ENCODE data around the gene PRR7.
A peak's percentile ranks its signal among the peaks of the same experiment; 100 is the strongest.
"Not testable (repeated sequence)": the region's sequence is repeated elsewhere in the genome, so short reads cannot be mapped to it uniquely, and the experiment has no call there.

Gene PRR7, protein sequence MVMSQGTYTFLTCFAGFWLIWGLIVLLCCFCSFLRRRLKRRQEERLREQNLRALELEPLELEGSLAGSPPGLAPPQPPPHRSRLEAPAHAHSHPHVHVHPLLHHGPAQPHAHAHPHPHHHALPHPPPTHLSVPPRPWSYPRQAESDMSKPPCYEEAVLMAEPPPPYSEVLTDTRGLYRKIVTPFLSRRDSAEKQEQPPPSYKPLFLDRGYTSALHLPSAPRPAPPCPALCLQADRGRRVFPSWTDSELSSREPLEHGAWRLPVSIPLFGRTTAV
- 10.4 to 41.0 (median 20.9) reads per million in 4 donors for total RNA-seq

DNA sequence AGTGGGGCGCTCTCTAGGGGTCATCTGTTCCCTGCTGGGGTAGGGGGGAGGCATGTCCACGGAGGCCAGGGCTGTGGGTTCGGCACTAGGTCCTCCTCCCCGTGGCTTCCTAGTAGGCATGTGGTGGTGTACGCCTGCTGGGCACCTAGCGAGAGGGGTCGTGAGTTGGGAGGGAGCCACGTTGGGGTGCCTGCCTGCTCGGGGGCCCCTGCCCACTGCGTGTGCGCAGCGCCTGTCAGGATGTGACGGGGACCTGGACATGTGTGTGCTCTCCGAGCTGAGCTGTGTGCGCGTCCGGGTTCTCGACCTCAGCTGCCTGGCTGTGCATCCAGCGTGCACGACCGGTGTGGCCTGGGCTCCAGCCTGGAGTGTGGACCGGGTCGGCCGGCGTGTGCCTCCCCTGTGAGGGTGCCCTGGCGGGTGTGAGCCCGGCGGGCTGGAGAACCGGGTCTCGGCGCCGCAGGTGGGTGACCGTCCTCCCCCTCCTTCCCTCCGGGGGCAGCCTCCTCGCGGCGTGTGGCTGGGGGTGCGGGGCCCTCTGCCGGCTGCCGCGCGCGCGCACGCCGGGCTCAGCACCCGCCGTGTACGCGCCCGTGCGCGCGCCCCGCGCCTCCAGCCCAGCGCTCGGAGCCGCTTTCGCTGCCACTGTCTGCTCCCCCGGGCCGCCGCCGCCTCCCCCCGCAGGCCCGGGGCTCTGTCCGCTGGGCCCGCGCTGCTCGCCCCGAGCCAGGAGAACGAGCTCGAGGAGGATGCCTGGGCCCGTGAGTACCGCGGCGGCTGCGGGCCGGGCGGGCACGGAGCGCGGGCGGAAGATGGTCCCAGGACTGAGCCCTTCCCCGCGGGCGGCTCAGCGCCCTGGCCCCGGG lies at the start of gene PRR7:
PRR7 (plus strand) TSS at position 615 of the 866 bp plus-strand sequence. CDS start 8,254 bp downstream, outside the sequence.
- peak; percentile 48 to 75 (median 60) for DNase-seq

DNA sequence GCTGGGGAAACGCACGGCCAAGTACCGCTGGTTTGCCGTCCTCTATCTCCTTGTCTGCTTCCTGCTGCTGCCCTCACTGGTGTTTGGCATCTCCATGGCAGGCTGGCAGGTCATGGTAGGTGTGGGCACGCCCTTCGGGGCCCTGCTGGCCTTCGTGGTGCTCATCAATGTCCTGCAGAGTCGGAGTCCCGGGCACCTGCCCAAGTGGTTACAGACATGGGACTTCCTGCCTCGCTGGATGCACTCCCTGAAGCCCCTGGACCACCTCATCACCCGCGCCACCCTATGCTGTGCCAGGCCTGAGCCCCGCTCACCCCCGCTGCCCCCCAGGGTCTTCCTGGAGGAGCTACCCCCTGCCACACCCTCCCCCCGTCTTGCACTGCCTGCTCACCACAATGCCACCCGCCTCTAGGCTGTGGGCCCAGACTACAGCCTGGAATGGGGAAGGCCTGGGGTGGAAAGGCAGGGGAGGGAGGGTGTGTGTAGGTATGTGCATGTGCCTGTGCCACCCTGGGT lies 48.7 kb upstream of the PRR7 start:
- no peak for DNase-seq

DNA sequence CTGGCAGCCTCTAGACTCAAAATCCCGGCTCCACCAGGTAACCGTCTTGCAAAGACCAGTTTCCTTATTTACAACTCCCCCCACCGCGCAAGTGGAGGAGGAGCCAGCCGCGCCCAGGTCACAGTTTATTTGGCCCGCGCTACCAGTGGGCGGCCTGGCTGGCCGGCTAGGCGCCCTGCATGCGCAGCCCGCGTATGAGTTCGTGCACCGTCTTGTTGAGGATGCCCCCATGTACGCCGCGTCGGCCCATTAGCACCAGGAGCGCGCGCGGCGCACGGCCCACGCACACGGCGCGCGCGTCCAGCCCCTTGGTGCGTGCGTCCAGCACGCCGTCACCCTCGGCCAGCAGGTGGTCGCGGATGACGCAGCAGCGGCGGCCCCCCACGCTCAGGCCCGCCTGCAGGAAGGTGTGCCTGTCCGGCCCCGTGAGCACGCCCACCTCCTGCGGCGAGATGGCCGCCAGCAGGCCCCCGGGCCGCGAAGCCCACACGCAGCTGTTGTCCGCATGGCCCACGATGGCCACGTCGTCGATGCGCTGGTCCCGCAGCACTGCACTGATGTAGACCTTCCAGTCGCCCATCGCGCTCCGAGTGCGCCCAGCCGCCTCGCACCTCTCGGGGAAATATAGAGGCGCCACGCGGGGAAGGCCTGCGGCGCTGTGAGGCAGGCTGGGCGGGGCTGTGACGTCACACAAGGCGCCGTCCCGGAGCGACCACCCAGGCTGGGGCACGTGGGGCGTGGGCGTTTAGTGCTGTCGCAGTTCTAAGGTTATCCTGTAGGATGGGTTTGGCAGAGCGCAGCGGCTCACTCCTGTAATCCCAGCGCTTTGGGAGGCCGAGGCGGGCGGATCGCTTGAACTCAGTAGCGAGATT lies 46.4 kb upstream of the PRR7 start, which contains the start of gene PFN3:
PFN3 (minus strand) TSS at position 665 of the 872 bp plus-strand sequence; CDS start at position 580, 85 bp downstream.
- no peak for DNase-seq

DNA sequence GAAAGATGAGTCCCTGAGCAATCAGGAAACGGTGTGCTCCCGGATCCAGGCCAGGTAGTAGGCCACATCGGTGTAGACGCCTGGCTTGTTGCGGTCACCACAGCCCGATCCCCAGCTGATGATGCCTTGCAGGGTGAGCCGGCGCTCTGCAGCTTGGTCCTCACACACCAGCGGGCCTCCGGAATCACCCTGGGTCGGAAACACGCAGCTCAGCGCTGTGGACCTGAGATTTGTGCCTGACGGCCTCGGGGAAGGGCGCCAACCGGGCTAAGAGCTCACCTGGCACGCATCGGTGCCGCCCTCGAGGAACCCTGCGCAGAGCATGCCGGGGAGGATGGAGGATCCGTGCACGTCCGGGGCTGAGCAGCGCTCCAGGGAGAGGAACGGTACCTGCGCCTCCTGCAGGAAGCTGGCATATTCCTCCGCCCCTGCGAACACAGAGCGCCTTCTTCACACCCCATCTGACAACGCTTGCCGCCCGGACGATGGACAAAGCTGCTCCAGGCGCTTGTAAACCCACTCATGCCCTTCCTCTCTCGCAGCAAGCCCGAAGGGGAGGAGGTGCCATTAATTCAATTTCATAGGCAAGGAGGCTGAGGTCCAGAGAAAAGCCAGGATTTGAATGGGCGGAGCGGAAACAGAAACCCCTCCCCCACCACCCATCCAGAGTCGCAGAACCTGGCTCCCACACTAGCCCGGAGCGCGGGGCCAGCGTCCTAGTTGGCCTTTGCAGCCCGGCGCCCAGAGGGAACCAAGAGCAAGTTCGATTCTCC lies 44.2 kb upstream of the PRR7 start:
- DNase-seq: peak; percentile 41 to 68 (median 58)

DNA sequence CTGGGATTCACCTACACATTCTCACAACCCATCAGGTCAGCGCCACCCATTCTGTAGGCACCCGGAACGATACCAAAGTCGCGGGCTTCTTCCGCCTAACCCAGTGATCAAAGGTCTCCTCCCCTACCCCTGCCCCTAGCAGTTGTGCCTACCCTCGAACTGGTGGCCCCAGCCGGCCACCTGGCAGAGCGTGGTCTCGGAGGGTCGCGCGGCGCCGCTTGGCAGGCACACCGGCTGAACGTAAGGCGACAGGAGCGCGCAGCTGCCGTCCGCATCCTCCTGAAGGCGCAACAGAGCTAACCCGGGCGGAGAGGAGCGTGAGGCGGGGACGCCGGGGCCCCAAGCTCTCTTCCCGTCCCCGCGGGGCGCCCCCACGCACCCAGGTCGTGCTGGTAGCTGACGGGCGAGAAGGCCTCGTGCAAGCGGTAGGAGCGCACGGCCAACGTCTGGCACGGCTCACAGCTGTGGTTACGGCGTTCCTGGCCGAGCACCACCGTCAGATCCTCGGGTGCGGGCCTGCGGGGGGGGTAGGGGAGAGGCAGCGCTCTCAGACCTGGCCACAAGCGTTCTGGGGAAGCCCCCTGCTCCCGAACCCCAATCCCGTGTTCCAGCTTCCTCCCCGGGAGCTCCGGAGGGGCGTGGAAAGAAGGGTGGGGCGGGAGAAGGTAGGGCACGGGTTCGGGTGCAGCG lies 43.4 kb upstream of the PRR7 start:
- peak; percentile 45 to 64 (median 51) for DNase-seq

DNA sequence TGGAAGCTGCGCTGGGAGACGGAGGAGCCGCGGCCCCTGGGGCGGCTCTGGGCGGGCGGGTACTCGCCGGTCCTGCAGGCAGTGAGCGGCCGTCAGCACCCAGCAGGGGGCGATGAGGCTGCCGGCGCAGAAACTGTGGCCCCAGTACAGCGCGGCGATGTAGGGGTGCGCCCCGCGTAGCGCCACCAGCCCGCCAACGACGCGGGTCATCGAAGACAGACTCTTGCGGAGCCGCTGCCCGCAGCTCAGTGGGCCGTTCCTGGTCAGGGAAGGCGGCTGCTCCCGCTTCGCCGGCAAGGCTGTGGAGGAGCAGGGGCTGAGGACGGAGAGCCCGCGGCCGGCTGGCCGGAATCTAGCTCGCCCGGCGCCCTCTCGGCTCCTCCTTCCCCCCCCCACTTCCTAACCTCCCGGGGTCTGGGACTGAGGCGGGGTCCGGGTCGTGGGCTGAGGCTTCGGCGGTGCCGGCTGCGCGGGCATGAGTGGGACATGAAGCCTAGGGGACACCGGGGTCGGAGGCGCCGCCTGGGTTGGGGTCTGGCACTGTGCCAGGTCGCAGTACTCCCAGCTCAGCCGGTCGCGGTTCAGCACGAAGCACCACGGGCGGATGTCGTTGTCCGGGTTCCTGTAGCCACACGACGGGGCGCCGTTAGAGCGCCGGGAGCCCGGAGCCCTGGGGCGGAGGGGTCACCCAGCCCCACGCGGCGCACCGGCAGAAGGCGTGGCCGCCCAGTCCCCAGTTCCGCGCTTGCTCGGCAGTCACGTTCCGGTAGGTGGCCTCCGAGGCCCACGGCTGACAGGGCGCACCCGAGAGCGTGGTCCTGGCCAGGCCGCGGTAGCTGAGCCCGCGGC lies 42.6 kb upstream of the PRR7 start:
- DNase-seq: peak; percentile 75 to 86 (median 80)

DNA sequence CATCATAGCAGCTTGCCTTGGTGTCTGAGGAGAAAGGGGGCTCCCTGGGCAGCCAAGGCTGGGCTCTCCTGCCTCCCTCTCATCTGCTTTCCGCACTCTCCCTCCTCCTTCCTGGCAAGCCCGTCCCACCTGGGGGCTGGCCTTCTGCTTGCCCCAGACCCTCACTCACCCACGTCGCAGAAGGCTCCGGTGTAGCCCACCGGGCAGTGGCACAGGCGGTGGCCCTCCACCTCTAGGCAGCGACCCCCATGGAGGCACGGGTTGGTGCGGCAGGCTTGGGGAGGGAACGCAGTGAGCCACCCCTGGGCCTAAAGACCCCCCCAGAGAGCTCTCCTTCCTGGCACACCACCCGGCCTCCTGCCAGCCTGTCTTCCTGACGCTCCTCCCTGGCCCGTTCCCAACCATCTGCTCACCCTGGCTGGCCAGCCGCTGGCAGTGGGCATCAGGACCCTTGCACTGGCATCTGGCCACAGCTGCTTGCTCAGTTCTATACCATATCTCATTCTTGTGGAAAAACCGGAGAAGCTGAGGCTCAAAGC lies 41.9 kb upstream of the PRR7 start:
- no peak for DNase-seq

DNA sequence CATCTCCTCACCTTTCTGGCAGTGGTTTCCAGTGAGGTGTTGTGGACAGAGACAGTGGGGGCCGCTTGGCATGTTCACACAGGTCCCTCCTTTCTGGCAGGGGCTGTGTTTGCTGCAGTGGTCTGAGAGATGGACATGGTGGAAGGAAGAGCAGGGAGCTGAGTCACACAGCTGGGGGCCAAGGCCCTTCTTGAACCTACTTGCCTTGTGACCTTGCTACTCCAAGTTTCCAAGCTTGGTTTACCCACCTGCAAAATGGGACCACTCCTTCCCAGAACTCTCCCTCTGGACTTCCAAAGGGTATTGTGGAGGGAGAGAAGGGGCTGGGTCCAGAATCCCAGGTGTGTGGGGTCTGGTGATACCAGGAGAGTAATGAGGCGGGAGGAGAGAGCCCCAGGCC lies 41.3 kb upstream of the PRR7 start:
- no peak for DNase-seq

DNA sequence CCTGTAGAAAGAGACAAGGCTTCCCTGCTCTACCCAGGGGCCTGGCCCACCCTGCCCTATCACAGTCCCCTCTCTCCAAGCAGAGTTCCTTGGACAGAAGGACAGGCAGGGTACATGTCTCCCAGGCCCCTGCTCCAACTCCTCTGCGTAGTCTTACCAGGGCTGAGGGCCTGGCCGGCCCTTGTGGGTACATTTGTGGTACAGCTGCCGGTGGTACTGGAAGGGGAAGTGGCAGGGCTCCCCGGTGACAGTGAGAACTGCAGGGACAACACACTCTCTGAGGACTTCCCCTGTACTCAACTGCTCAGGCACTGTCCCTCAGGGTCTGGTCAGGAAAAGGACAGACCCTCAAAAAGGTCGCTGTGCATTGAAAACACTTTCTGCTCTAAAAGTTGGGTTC lies 40.8 kb upstream of the PRR7 start:
- no peak for DNase-seq

DNA sequence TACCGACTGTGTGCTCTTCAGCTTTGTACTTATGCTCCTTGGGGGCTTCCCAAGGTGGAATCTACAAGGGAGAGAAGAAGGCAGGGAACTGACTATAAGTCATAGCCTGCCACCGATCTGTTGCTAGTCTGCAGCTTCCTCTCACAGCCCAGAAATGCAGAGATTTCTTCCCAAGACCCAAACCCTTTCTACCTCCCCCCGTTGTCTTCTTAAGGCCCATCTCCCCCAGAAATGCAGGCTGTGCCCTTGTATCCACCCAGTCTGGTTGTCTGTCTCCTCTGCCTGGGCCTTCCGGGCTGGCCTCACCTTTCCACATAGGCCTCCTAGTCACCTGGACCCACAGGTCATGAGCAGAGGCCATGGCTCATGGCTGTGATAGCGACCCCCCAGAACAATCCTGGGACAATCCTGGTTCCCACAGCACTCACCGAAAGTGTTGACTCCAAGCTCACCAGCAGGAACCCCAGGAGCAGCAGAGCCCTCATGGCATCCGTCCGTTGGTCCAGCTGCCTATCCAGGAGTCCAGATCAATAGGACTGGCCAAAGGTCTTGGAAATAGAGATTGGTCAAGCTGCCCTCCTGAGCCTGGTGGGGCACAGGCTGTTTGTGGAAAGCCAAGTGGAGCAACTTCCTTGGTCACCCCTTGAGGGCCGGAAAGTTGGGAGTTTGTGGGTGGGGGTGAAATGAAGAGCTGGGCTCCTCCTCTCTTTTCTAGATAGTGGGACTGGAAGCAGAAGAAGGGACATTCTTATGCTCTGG lies 37.4 kb upstream of the PRR7 start, which contains the start of gene F12:
F12 (minus strand) TSS at position 522 of the 759 bp plus-strand sequence; CDS start at position 485, 37 bp downstream.
- DNase-seq: no peak

DNA sequence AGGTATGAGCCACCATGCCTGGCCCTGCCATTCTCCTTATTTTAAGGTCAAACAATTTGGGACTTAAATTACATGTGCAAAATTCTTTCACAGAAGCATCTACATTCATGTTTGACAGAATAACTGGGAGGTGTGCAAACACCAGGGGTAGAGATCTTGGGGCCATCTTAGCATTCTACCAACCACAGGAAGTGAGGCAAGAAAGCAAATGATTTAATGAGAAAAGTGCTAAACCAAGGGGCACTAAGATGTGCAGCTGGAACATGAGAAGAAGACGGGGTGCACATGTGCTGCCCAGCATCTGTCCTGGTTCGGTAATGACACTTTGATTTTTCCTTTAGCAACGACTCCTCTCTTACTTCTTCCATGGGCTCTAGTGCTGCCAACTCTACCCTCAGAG lies 36.0 kb upstream of the PRR7 start:
- peak in 1 of 5 donors; percentile 35 for DNase-seq

DNA sequence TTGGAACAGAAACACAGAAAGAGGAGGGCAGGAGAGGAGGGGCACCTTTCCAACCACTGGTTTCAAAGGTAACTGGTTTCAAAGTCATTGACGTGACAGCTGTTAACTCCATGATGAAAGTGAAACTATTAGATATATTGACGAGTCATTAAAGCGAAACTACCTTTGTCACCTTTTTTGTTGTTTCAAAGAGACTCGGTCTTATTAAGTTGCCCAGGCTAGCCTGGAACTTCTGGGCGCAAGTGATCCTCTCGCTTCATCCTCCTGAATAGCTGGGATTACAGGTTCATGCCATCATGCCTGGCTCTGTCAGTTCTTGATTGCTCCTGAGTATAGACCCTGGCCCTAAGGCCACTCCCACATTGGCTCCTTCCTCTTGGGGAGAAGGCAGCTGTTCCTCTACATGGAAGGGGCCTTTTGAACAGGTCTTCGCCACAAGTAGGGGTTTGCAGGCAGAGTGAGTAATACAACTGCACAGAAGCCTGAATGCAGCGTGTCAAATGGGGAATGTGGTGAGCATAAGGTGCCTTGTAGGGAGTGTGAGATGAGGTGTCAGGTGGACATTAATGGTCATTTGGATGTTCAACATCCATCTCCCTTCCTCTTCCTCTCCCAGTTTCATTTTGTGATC lies 33.9 kb upstream of the PRR7 start:
- DNase-seq: peak in 1 of 5 donors; percentile 50

DNA sequence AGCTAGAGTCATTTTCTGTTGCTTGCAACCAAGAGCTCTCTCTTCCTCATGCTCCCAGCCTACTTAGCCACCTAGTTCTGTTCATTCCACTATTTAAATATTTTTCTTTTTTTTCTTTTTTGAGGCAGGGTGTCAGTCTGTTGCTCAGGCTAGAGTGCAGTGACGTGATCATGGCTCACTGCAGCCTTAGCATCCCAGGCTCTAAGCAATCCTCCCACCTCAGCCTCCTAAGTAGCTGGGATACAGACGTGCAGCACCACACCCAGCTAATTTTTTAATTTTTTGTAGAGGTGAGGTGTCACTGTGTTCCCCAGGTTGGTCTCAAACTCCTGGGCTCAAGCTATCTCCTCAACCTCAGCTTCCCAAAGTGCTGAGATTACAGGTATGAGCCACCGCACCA lies 32.1 kb upstream of the PRR7 start:
- no peak for DNase-seq

DNA sequence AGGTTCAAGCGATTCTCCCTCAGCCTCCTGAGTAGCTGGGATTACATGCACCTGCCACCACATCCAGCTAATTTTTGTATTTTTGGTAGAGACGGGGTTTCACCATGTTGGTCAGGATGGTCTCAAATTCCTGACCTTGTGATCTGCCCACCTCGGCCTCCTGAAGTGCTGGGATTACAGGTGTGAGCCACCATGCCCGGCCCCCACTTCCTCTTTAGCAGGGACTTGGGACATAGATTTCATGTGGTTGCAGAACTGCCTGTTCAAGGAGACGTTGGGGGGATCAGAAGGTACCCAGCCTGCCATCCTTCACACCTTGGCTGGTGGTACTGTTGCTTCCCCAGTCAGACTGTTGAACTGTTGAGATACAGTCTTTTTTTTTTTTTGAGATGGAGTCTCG lies 29.5 kb upstream of the PRR7 start:
- not testable (repeated sequence) for DNase-seq

DNA sequence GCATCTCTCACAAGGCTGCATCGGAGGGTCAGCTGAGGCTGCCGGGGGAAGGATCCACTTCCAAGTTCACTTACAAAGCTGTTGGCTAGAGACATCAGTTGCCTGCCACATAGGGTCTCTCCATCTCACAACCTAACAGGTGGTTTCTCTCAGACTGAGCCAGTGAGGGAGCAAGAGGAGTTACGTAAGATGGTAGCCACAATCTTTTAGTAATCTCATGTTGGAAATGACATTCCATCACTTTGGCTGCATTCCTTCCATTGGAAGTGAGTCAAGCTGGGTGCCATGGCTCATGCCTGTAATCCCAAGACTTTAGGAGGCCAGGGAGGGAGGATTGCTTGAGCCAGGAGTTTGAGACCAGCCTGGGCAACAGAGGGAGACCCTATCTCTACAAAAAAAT lies 27.6 kb upstream of the PRR7 start:
- DNase-seq: no peak

DNA sequence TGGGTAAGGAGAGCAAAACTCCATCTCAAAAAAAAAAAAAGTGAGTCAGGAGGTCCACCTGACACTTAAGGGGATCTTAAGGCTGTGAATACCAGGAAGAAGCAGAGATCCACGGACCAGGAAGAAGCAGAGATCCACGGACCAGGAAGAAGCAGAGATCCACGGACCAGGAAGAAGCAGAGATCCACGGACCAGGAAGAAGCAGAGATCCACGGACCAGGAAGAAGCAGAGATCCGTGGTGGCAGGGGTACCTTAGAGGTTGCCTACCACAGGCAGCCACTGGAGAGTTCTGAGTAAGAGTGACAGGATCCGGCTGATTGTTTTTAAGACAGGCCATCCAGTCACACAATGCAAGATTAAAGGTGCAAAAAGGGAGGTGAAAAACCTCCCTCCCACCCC lies 26.1 kb upstream of the PRR7 start:
- DNase-seq: not testable (repeated sequence)

DNA sequence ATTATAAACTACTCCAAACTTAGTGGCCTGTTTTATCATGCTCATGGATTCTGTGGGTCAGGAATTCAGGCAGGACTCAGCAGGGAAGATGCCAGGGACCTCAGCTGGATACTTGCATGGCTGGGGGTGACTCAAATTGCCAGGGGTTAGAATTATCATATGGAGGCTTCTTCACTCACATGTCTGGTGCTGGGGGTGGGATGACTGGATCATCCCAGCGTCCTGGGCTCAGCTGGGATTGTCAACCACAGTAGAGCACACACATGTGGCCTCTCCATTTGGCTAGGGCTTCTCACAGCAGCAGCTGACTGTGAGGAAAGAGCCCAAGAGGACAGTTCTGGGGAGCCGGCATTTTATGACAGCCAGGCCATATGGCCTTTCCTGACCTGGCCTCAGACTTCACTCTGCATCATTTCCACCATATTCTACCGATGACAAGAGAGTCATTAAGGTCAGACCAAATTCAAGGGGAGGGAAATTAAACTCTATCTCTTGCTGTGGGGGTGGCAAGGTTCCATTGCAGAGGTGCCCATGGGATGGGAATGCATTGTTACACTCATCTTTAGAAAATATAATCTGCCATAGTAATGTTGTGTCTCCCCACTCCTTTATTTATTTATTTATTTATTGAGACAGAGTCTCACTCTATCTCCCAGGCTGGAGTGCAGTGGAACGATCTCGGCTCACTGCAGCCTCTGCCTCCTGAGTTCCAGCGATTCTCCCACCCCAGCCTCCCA lies 25.4 kb upstream of the PRR7 start:
- no peak for DNase-seq

DNA sequence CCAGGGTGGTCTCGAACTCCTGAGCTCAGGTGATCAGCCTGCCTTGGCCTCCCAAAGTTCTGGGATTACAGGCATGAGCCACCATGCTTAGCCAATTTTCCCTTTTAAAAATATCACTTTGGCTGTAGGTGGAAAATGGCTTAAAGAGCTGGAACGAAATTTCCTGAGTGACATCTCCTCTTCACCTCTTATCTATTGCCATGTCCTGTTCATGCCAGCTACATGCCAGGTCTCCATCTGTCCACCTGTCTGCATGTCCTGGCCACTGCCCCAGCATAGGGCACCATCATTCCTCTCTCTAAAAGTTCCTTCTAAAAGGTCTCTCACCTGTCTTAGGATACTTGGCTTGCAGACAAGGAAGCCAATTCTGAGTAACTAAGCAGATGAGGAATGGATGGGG lies 22.9 kb upstream of the PRR7 start:
- no peak for DNase-seq
